H1 (cell line): ENCODE results near the gene ENTPD5.

Experiments used
- BRCA1 ChIP-seq: IDR thresholded peaks from 2 replicates; pipeline ENCODE4 v1.6.1; 2012; ENCODE audit warnings: low read depth, low read length, improper control_type of control experiment
- CREB1 ChIP-seq: IDR thresholded peaks from 2 replicates; pipeline ENCODE4 v1.6.1; 2012; ENCODE audit warnings: inconsistent platforms
- MAFK ChIP-seq: IDR thresholded peaks from 2 replicates; pipeline ENCODE4 v1.6.1; 2012; ENCODE audit warnings: low read depth, mild to moderate bottlenecking, improper control_type of control experiment, low read length
- POLR2AphosphoS5 ChIP-seq: IDR thresholded peaks from 2 replicates; pipeline ENCODE4 v1.6.1; 2011; ENCODE audit warnings: low read depth, low read length
- RAD21 ChIP-seq, 2 experiments: IDR thresholded peaks in 1 of 2; conservative IDR thresholded peaks in 1 of 2; 2 replicates each; pipeline ENCODE4 v1.6.1; 2011; ENCODE audit warnings: low read depth in 2 of 2, low read length in 2 of 2, improper control_type of control experiment in 1 of 2, inconsistent platforms in 1 of 2, mild to moderate bottlenecking in 1 of 2, moderate library complexity in 1 of 2
- SP4 ChIP-seq: IDR thresholded peaks from 2 replicates; pipeline ENCODE4 v1.6.1; 2012; ENCODE audit warnings: low read length, inconsistent platforms
- TEAD4 ChIP-seq: IDR thresholded peaks from 2 replicates; pipeline ENCODE4 v1.6.1; 2012; ENCODE audit warnings: low read depth, low read length, inconsistent platforms, mixed read lengths
- ZNF274 ChIP-seq: IDR thresholded peaks from 2 replicates; pipeline ENCODE4 v1.7.0; 2012; ENCODE audit warnings: low read length, borderline replicate concordance; ENCODE audit errors: extremely low read depth
- TF ChIP-seq, protein P1 (sequence below), 3 experiments: IDR thresholded peaks; 1 replicate in 2 of 3; 2 replicates in 1 of 3; pipeline versions ENCODE4 v1.5.1 to v1.6.1; 2011; ENCODE audit warnings: low read length in 3 of 3, mild to moderate bottlenecking in 3 of 3, inconsistent platforms in 2 of 3, low read depth in 1 of 3, moderate library complexity in 1 of 3; ENCODE audit not compliant: insufficient read depth in 1 of 3; ENCODE audit errors: control extremely low read depth in 1 of 3
- TF ChIP-seq, protein P2 (sequence below): IDR thresholded peaks from 2 replicates; pipeline ENCODE4 v1.6.1; 2012; ENCODE audit warnings: inconsistent platforms

DNA sequence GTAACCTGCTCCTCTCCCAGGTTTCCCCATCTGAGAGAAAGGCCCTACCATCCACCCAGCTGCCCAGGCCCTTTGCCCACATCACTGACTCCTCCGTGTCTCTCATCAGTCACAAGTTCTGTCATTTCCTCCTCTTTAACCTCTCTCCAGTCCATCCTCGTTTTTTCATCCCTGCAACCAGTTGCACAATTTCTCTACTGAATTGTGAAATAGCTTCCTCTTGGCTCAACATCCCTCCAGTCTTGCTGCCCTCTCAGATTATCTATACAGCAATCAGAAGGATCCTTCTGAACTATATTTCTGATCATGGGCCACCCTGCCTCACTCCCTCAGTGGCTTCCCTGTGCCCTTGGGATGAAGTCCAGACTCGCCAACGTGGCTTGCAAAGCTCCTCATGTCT lies 76.0 kb downstream of the ENTPD5 start:
- TF ChIP-seq ZNF274, result no peak
- TF ChIP-seq, protein P1, sequence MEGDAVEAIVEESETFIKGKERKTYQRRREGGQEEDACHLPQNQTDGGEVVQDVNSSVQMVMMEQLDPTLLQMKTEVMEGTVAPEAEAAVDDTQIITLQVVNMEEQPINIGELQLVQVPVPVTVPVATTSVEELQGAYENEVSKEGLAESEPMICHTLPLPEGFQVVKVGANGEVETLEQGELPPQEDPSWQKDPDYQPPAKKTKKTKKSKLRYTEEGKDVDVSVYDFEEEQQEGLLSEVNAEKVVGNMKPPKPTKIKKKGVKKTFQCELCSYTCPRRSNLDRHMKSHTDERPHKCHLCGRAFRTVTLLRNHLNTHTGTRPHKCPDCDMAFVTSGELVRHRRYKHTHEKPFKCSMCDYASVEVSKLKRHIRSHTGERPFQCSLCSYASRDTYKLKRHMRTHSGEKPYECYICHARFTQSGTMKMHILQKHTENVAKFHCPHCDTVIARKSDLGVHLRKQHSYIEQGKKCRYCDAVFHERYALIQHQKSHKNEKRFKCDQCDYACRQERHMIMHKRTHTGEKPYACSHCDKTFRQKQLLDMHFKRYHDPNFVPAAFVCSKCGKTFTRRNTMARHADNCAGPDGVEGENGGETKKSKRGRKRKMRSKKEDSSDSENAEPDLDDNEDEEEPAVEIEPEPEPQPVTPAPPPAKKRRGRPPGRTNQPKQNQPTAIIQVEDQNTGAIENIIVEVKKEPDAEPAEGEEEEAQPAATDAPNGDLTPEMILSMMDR (IDR thresholded peaks at IDR 0.05; ENCODE audit: control extremely low read depth in 1 of 3, insufficient read depth in 1 of 3, low read depth in 1 of 3, low read length in 3 of 3), result no peak
- no peak for TF ChIP-seq POLR2AphosphoS5
- TF ChIP-seq CREB1, result no peak
- TF ChIP-seq BRCA1, result no peak
- TF ChIP-seq, protein P2, sequence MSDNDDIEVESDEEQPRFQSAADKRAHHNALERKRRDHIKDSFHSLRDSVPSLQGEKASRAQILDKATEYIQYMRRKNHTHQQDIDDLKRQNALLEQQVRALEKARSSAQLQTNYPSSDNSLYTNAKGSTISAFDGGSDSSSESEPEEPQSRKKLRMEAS, result no peak
- no peak for TF ChIP-seq MAFK
- no peak for TF ChIP-seq RAD21 (IDR thresholded peaks at IDR 0.05 in 1 of 2, conservative IDR thresholded peaks at IDR 0.05 in 1 of 2; ENCODE audit: low read depth in 2 of 2, low read length in 2 of 2)
- TF ChIP-seq TEAD4, result no peak
- TF ChIP-seq SP4, result no peak
